HG03457 (cell line): ENCODE data around the gene HRAS.
"Not testable (repeated sequence)": the region's sequence is repeated elsewhere in the genome, so short reads cannot be mapped to it uniquely, and the experiment has no call there.

ENCODE experiments used
- ATAC-seq: cut with Tn5 transposase; IDR thresholded peaks from one replicate; pipeline ENCODE4 v1.9.1; 2021; ENCODE audit warnings: moderate number of reproducible peaks; ENCODE audit not compliant: unreplicated experiment

HRAS gene

DNA sequence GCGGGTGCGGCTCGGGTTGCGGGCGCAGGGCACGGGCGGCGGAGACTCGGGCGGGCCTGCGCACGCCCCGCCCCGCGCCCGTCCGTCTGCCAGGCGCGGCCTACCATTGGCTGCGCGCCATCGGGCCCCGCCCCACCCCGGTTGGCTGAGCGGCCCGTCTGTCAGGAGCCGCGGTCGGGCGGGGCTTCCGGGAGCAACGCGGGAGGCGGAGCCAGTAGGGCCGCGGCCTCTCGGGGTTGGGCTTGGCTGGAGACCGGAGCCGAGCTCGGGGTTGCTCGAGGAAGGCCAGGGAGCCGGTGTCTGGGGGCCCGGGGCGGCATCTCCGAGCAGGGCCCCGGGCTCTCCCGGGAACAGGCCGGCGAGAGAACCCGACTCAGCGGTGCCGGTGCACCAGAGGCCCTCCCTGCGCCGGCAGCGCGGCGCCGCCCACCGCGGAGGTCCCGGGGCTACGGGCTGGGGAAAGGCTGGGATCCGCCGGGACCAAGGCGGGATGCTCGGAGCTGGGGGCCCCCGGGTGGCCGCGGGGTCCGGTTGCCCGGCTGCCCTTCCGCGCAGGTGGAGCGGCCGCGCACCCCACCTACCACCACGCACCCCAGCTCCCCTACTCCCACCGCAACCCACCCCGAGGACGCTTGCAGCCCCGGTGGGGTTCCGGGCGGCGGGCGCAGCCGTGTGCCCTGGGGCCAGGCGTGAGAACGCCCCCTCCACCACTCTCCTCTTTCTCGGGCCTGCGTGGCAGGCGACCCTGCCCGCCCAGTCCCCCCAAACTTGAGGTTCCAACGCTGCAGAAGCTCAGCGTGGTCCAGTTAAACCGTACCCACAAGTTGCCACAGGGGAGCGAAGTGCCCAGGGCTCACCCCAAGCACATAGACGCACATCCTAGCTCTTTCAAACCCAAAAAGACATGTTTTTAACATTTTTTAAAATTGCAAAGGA is at the start of gene HRAS:
Gene HRAS (minus strand): TSS at position 58 of the 936 bp plus-strand sequence.
- ATAC-seq: peak; percentile 56

DNA sequence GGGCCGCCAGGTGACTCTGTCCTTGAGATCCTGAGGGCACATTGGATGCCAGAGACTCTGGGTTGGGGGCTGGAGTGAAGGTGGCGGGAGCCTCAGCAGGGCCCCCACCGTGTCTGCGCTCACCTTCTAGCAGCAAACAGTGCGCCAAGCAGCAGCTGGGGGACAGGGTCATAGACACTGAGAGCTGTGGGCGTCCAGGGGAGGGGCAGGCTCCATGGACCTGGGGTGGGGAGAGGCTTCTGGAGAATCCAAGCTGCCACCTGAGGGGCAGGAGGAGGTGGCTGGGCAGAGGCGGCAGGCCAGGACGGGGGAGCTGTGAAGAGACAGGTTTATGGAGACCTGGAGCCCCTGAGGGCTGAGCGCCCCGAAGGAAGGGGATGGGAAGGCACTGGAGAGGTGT is 48.9 kb upstream of the HRAS start:
- ATAC-seq: no peak

DNA sequence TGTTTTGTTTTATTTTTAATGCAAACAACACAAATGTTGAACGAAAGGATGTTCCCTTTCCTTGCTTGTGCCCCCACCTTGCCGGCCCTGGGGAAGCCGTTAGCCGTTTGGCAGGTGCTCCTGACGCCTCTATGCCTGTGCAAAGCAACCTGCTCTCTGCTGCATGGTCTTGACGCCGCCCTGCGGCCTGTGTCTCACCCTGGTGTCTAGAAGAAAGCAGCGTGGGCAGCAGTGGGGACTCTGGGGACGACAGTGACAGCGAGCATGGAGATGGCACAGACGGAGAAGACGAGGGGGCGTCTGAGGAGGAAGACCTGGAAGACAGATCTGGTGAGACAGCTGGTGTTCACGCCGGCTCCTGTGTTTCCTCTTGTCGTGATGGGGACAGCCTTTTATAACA is 46.4 kb upstream of the HRAS start:
- ATAC-seq: no peak

DNA sequence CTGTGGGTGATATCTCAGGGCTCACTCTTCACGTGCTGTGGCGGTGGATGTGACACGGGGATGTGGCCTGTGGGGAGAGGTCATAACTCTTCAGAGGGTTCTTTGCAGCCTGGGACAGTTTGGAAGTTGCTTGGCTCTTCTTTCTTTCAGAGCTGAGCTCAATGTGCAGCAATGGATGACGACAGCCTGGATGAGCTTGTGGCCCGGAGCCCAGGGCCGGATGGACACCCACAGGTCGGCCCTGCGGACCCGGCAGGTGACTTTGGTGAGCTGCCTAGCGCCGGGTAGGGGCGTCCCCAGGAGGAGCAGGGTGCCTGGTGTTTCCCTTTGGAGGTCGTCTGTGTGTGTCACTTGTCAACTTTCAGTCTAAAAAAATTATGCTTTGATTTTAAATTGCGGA is 46.0 kb upstream of the HRAS start:
- ATAC-seq: no peak

DNA sequence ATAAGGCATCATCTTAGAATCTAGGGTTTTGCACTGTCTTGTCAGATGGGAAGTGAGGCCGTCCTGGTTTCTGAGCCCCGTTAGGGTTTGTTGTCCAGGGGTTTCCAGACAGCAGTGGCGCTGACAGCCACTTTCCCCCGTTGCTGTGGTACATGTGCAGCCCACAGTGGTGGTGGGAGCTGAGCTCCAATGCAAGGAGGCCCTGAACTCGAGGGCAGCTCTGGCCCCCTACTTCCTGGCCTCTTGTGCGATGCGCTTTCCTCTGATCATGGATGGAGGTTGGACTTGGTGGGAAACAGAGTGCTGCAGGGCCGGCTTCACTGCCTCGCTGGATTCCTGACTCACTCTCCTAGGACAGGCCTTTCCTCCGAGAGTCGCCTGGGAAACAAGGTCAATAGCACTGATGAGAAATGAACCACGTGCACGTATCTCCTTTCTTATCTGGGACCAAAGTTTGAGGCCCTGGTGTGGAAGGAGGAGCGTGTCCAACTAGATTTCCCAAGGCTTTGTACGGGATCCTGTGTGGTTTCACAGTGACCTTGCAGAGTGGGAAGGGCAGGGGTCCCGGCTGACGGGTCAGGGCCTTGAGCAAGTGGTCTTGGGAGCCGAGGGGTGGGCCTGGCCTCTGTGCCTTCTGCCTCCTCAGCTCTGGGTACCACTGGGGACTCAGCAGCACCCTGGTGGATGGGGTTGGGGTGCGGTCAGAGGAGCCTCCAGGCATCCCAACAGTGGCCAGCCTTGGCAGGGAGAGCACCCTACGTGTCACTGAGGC is 44.6 kb upstream of the HRAS start:
- no peak for ATAC-seq

DNA sequence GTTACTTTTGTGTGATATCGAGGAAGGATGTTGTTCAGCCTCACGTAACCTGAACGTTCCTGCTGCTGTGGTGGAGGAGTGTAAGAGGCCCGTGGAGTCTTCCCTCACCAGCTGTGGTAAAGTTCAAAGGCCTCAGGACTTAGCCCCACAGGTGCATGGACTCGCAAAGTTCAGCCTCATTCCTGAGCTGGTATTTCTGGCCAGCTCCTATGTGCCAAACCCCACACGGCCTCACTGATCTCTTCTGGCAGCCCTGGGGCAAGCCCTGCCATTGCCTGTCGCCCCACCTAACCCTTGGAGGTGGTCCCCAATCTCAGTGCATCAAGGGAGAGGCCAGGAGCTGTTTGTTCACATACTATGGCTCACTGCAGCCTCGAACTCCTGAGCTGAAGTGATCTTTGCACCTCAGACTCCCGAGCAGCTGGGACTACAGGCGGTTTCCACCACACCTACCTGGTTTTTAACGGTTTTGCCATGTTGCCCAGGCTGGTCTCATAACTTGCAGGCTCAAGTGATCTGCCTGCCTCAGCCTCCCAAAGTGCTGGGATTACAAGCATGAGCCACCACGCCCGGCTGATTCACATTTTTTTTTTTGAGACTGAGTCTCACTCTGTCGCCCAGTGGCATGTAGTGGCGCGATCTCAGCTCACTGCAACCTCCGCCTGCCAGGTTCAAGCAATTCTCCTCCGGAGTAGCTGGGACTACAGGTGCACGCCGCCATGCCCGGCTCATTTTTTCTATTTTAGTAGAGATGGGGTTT is 43.1 kb upstream of the HRAS start:
- no peak for ATAC-seq

DNA sequence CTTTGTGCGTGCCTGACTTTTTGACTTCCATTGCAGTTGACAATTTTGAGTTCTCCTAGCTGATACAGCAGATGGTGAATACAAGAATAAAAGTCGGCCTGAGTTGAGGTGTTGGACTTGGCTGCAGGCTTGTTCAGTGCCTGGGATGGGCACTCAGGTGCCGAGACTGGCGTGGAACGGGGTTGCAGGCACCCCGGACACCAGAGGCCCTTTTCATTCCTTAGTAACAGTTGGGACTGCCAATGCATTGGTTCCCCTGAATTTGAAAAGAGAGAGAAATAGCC is 42.2 kb upstream of the HRAS start:
- ATAC-seq: no peak

DNA sequence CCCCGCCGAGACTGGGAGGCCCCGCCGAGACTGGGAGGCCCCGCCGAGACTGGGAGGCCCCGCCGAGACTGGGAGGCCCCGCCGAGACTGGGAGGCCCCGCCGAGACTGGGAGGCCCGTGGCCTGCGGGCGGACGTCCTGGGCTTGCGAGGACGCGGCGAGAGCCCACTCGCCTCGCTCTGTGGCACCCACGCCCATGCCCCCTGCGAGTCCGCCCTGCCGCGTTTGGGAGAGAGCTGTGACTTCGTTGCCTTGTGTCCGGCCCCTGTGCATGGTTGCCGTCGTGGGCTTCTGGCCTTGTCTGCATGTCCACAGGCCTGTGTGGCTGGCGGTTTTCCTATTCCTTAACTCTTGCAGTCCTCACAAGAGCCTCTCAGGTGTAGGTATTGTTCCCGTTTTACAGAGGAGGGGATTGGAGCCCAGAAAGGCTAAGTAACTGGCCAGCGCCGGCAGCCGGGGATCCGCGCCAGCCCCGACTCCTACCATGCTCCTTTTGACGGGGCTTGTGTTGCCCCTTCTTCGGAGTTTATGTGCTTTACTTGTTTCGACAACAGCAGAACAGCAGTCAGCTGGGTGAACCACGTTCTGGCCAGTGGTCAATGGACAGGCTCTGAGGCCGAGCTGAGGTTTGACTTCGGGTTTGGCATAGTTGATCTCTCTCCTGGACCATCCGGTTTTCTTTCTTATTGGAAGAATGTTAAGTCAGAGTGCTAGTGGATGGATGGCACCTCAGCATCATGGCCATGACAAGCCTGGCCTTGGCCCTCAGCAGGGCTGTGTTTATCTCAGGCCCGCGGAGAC is 41.6 kb upstream of the HRAS start:
- ATAC-seq: no peak

DNA sequence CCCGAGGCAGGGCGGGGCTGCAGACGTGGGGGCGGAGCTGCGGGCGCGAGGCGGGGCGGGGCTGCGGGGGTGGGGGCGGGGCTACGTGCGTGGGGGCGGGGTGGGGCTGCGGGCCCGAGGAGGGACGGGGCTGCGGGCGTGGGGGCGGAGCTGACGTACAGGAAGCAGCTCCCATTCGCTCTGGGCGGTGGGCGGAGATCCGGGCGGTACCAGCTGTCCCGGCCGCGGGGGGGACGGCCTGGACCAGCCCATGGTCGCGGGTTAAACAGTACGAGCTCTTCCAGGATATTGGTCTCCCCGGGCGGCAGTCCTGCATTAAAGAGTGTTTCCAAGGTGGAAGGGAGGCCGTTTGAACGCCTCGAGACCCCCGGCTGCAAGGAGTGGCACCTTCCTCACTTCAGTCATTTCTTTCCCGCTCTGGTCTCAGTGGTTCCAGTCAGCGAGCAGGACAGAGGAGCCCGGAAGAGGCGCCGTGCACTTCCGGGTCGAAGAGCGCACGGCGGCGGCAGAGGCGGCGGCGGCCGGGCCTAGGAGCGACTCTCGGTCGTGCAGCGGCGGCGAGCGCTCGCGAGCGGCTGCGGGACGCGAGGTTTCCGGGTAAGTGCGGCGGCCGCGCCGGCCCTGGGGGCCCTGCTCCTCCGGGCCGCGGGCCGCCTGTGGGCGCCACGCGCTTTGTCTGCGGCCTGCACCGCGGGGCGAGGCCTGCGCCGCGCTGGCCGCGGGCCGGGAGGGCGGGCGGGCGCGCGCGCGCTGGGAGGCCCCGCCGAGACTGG is 40.8 kb upstream of the HRAS start, which contains the start of gene PHRF1:
Gene PHRF1 (plus strand): TSS at position 475 of the 773 bp plus-strand sequence. CDS start 5,043 bp downstream, outside the sequence.
- ATAC-seq: peak; percentile 73

DNA sequence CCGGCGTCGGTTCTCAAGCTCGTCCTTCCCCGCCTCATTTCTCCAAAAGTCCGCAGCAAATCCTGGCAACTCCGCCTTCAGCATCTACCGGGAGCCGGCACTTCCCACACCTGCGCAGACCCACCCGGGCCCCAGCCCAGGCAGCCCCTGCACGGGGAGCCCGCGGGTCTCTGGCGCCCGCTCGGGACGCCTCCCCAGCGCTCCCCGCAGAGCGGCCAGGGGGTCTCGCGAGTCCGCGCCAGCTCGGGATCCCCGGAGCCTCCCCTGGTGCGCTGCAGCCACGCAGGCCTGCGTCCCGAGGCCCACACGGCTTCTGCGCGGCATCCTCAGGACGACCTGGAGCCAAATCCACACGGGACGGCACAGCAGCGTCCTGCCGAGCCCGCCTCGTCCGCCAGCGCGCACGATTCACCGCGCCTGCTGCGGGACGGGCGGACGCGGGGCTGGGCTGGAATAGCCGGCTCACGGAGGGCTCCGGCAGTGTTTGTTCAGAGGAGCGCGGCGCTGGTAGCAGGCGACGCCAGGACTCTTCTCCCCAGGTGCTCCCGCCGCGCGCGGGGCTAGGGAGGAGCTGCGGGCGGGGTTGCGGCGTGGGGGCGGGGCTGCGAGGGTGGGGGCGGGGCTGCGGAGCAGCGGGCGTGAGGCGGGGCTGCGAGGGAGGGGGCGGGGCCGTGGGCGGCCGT is 40.1 kb upstream of the HRAS start:
- ATAC-seq: no peak

DNA sequence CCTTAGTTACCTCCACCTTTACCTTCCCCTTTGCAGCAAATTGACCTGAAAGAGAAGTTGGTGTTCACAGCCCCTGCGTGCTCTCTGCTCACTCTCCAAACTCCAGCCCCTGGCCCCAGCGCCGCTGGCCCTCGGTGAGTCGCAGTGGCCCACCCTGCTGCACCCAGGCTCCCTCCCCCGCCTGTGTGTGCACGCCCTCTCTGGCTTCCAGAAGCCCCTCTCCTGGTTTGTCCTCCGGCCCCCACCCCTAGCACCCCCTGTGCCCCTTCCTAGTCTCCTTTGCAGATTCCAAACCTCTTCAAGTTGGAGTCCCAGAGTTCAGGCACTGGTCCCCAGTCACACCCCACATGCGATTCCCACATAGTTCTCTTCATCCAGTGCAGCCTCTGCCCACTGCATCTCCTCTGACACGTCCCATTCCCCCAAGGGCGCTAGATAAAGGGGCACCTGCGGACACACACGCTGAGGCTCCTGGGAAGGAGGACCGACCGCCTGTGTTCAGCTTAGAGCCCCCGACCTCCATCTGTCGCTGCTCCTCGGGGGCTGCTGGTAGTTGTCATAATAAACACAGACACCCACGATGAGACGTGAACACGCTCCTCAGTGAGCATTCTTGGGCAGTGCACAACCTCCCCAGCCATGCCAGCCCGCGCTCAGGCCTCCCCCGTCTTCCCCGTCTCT is 39.4 kb upstream of the HRAS start:
- ATAC-seq: no peak

DNA sequence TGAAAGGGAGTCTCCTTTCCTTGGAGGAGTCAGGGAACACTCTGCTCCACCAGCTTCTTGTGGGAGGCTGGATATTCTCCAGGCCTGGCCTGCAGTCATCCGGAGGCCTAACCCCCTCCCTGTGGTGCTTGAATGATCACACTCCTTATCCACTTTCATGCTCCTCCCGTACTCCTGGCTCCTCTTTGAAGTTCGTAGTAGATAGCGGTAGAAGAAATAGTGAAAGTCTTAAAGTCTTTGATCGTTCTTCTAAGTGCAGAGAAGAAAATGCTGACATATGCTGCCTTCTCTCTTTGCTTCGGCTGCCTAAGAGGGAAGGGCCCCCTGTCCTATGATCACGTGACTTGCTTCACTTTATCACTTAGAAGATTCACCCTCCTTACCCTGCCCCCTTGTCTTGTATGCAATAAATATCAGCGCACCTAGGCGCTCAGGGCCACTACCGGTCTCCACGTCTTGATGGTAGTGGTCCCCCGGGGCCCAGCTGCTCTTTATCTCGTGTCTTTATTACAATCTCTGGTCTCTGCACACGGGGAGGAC is 38.7 kb upstream of the HRAS start:
- not testable (repeated sequence) for ATAC-seq

DNA sequence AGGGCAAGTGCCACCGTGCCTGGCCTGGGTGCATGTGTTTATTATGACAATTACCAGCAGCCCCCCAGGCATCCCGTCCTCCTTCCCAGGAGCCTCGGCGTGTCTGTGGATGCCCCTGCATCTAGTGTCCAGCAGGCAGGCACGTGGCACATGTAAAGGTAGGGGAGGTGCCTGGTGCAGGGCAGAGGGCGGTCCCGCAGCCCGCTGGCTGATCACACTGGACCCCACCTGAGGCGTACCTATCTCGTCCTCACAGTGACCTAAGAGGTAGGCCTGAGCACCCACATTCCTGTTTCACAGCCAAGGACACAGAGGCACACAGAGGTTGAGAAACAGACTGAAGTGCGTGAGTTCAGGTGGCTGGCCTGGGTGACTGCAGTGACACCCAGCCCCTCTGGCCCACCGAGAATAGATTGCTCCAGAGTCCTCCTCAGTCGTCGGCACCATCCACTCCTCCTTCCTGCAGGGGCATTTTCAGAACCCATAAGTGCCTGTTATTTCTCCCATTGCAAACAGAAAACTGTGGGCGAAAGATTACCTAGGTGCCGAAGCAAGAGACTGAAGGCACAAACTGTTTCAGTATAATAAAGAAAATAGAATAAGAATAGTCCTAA is 37.9 kb upstream of the HRAS start:
- no peak for ATAC-seq

DNA sequence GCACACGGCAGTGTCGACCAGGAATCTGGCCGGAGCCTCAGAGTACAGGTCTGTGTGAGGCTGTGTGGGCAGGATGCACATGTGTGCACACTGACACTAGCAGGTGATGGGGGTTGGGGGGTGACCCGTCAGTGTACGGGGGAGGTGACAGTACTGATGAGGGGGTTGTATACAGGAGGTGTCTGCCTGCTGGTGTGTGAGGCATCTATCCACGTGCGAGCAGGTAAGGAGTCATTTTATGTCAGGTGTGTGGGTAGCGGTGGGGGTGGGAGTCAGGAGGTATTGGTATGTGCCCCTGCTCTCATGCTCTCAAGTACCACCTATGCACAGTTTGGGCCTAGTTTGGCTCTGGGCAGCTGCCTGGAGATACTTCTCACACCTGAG is 36.4 kb upstream of the HRAS start:
- ATAC-seq: no peak

DNA sequence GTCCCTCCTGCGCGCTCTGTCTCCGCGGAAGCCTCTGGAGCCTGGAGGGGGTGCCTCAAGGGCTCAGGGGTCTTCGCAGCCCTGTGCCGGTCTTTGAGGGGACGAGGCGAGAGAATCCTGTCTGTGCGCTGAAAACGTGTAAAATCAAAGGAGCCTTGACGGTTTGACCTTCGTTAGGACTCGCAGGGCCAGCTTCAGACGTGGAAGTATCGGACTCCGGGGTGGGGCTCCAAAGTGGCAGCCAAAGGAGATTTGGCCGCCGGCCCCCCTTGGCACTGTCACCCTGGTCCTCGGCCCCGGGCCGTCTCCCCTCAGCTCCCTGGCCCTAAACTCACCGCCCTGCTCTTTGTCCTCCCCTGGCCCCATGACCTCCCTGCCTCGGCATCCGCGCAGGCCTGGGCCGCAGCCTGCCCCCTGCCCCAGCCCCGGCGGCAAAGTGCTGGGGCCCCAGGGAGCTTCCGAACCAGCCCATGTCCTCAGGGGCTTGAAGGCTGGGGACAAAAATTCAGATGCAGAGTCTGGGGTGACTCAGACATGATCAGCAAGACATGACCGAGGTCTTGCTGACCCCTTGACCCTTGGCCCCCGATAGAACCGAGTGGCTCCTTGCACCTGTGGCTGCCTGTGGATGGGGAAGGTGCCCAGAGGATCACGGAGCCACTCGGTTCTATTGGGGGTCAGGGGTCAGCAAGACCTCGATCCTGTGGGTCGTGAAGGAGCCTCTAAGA is 33.9 kb upstream of the HRAS start:
- ATAC-seq: no peak

DNA sequence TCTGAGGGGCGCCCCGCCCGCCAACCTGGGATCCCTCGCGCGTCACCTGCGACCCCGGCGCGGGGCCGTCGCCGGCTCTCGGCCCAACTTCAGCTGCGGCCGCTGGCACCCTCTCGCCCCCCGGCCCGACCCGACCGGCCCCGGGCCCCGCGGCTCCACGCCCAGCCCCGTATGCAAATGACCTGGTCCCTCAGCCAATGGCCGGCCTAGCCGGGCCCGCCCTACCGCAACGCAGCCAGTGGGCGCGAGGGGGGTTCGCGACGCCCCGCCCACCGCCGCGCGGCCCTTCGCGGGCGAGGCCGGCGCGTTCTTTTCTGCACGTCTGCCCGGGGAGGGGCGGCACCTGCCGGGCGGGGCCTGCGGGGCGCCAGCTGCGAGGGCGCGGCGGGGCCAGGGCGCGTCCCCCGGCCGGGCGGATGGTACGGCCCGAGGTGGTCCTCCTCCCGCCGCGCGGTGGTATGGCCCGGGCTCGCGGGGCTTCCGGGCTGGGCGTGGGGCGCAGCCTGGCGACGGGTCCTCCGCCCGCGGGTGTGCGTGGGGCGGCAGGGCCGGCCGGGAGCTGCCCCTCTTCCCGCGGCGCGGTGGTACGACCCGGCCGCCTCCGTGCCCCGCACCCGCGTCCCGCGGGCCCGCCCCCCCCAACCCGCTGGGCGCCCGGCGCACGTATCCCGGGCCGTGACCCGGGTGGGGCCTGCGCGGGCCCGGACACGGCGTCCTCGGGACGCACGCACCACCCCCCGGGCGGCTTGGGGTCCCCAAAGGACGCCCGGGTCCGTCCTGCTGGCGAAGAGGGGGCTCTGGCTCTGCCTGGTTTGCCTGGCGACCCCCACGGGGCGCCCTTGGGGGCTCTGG is 33.2 kb upstream of the HRAS start:
- ATAC-seq: peak; percentile 66
